Left lobe of liver (tissue), 2 donors: ENCODE data around the gene SMCO2. TPM values are rescaled to one million over a fixed set of nuclear protein-coding genes. Genes with fewer than 3 reads are reported as not detected.

ENCODE experiments used
- ATAC-seq: fragments of 200-7000 bp; cut with Tn5 transposase; one replicate; pipeline ENCODE4 v1.9.1; 2020; ENCODE audit warnings: mild to moderate bottlenecking, moderate library complexity
- DNase-seq: peaks from one replicate; pipeline ENCODE4 v3.0.0-alpha.2; 2020; ENCODE audit warnings: low spot score
- total RNA-seq: library from RNA; stranded (reverse); gene quantifications from one replicate; pipeline ENCODE4 v1.2.1, GENCODE V29; 2021
- donor health status: DM: no; HTN: no; CAD: no; lungs with moderate emphysema.
- donor health status: DM: no; HTN: yes; CAD: no.

SMCO2 gene
- total RNA-seq, 1 donor from 2014 or later: not detected

DNA sequence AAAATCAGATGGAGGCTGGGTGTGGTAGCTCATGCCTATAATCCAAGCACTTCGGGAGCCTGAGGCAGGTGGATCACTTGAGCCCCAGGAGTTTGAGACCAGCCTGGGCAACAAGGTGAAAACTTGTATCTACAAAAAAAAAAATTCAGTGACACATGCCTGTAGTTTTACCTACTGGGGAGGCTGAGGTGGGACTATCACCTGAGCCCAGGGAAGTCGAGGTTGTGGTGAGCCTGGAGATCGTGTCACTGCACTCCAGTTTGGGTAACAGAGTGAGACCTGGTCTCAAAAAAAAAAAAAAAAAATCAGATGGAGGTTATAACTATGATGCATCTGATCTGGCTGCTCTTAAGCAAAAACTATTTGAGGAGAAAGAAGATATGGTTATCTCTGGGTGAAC is 50.9 kb downstream of the SMCO2 start:
- DNase-seq: no peak
- no peak for ATAC-seq

DNA sequence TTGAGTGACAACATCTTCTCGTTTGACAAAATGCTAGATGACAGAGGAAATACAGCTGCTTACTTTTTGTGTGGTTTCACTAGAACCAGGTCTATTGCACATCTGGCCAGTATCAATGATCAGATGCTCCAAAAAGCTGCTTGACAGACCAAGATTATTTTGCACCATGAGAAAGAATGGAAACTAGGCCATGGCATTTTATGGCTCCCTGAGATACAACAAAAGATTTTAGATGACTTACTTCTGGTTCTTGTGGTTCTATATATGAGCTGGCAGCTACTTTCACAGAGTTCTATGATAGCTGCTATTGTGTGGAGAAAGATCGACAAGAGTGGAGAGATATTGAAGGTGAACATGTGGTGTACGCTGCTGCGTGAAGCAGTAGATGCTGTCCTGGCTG is 51.6 kb downstream of the SMCO2 start:
- no peak for ATAC-seq
- no peak for DNase-seq

DNA sequence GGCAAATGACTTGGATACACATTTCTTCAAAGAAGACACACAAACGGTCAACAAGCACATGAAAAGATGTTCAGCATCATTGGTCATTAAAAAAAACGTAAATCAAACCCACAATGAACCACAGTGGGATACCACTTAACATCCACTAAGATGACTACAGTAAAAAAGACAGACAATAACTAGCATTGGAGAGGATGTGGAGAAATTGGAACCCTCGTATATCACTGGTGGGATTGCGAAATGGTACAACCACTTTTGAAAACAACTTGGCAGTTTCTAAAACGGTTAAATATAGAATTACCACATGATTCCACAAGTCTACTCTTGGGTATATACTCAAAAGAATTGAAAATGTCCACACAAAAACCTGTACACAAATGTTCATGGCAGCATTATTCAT is 52.2 kb downstream of the SMCO2 start:
- DNase-seq (no peak), ATAC-seq (no peak)

DNA sequence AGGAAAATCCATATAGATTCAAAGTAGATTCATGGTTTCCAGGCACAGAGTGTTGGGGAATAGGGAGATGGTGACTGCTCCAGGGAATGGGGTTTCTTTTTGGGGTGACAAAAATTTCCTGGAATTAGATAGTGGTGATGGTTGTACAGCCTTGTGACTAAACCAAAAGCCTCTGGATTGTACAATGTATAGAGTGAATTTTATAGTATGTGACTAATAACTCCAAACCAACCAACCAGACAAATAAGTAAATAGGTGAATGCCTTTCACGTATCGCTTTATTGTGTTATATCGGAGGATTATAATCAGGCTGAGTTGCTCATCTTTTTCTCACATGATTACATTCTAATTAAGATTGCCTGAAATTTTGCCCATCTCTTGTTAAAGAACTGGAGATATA is 52.8 kb downstream of the SMCO2 start:
- ATAC-seq: no peak
- no peak for DNase-seq

DNA sequence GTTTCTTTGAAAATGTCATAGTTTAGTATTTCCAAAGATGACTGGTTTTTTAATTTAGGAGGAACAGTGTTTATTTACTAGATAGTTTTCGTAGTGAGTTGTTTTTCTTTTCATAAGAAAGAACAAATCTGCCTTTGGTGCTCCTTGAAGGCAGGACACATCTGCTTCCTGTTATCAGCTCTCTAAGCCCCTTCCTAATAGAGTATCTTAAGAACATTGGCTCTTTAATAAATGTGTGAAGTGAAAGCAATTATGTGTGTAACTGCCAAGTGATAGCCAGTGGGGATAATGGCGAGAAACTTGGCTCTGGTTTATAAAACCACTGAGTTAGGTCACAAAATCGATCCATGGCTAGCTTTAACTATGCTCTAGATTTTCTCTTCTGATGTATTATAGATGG is 54.0 kb downstream of the SMCO2 start:
- DNase-seq: no peak
- no peak for ATAC-seq

DNA sequence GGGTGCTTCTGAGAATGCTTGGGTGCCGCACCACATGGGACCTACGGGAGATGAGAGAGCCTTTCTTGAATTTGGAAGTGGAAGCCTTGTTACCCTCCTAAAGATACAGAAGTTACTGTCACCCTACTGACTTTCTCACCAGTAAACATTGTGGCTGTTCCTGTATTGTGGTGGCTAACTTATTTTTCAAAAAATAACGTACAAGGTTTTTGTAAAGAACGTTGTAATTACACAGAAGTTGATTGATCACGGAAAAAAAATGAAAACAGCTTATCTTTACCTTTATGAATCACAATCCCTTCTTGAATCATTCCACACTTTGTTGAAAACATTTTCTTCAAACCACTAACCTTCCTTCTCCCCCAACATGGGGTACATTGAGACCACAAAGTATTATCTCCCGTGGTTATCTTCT is 55.5 kb downstream of the SMCO2 start:
- ATAC-seq (no peak), DNase-seq (no peak)

DNA sequence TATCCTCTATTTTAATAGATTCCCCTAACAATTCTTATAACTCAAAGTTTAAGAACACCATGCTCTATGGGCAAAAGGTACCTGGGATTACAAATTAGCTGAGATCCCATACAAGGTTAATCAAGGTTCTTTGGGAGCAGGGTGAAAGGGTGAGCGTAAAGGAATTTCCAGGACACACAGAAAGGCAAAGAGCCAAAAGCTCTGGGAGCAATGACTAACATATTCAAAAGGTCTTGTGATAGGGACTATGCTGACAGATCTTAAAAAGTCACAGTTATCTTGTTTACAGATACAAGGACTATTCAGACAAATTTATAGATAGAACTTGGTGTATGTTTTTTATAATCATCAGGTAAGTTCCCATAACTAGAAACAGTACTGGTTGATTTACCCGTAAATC is 58.0 kb downstream of the SMCO2 start:
- ATAC-seq (no peak), DNase-seq (no peak)

DNA sequence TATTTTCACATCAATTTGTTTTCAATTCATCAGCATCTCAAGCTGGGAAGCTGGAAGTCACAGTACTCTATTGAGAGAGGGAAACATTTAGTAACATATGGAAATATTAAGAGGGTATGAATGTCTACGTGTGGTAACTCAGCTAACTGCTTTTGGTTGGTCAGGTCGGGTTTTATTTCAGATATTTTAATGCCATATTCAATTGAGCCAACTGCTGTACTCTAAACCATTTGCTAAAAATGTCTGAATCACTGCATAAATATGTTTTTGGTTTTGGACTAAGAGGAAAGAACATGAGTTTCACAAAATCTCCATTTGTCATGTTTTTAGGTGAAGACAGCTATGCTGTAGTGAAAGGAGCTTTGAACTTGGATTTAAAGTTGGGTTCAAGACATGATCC is 58.6 kb downstream of the SMCO2 start:
- no peak for ATAC-seq
- DNase-seq: no peak

DNA sequence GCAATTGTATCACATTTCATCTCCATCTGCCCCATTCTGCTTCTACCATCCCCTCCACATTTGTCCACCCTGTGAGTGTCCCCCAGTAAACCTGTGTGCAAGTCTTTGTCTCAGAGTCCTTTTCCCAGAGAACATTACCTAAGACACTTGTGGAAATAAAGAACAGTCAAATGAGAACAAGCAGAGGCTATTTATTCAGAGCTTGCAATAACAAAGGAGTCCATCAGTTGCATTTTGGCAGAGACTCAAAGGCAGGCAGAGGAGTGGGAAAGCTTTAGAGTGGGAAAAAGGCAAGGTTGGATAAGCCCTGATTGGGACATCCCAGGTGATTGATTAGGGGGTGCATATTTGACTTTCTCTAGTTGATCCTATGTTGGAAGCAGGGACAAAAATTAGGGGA is 59.2 kb downstream of the SMCO2 start:
- ATAC-seq: no peak

DNA sequence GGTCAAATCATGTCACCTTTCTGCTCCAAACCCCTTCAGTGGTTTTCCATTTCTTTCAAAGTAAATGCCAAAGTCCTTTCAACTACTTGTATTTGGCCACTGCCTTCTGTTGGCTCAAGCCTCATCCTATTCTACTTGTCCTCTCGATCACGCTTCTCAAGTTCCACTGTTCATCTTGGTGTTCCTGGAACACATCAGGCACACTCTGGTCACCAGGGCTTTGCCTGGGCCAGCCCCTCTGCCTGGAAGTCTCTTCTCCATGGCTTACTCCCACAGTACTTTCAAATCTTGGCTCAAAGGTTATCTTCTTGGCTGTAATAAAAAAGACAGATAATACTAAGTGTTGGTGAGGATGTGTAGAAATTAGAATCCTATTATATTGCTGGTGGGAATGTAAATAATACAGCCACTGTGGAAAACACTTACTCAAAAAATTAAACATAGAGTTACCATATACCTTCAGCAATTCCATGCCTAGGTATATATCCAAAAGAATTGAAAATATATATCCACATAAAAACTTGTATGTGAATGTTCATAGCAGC is 60.2 kb downstream of the SMCO2 start:
- ATAC-seq: no peak
- no peak for DNase-seq

More for the DNA sequence above, 59.2 kb downstream of the SMCO2 start:
- DNase-seq: no peak

DNA sequence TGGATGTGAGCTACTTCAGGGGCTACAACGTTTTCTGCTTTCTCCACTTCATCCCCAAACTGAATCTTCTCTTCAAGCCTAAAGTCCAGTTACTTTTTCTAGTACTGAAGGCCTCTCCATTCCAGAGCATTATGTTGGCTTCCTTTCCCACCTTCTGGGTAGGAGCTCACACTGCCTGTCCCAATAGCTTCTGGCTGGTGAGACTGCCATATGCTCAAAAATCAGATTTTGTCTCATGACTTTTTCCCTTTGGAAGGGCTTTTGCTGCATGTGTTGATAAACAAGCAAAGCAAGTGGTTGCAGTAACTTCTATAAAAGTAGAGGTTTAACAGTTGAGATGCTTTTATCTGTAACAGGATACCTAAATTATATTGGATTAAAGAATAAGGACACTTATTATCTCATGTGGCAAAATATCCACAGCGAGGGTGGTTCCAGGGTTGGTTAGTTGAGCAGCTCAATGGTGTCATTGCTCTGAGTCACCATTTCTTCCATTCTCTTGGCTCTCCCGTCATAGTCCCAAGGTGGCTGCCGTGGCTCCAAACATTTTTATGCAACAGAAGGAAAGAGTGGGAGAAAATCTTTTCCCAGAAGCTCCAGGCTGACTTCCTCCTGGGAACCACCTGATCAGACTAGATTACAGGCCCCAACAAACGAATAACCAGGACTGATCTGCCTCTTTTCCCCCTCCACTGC is 62.3 kb downstream of the SMCO2 start:
- DNase-seq (no peak), ATAC-seq (no peak)

DNA sequence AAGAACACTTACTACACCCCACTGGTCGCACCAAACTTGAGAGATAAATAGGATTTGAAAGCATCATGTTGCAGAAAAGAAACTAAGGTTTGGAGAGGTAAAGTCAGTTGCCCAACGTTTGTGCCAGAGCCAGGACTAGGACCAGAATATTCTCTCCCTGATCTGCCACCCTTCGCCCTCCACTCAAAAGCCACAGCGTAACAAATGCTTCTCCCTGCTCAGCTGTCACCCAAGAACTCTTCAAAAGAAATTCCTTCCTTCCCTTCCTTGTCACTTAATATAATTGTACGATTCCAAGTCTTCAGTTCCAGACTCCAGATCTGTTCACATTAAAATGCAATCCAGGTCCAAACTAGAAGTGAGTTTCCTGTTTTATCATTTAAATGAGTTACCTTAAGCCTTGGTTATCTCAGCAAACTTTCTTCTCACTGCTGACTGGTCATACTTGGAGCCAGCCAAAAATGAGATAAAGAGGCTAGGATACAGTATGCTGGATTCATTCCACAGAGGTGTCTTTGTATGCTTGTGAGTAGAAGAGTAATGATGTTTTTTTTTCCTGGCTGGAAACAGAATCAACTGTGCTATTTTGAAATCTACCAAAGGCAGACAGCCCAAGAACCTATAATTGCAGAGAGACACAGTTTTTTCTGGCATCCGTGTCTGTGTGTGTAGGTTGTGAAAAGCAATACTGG is 64.6 kb downstream of the SMCO2 start:
- no peak for DNase-seq
- no peak for ATAC-seq

DNA sequence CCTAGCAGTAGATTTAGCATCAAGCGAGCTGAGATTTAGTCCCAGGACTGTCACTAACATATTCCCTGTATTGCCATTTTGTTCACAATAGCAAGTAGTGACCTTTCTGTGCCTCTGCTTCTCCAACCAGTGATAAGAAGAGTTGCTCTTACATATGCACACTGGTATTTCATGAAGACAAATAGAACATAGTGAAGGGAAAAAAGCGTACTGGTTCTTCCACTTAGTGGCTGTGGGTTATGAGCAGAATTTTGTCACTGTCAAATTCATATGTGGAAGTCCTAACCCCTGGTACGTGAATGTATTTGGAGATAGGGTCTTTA is 65.1 kb downstream of the SMCO2 start:
- DNase-seq (no peak), ATAC-seq (no peak)

DNA sequence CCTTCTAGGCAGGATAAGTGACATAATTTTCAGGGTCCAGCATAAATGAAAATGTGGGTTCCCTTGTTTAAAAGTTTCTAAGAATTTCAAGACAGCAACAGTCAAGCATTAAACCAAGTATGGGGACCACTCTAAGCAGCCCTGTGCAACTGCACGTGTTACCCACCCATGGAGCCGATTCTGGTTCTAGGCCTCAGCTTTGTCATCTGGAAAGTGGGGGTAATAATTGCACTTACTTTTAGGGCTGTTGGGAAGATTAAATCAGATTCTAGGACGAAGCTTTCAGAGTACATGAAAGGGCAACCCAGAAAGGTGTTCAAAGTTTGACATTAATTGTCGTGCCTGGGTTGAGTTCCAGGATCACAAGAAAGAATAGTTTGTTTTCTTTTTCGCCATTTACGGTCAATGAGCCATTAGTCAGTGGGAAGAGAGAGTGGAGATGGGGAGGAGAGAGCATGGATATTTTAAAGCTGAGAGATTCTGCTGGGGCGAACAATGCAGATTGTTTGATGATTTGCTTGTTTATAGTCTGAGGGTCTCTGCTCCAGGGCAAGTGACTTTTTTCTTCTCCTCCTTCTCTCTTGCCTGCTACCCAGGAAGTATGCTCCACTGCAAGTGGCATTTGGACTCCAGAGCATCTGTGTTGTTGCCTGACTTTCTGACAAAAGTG is 66.8 kb downstream of the SMCO2 start:
- ATAC-seq (no peak), DNase-seq (no peak)

DNA sequence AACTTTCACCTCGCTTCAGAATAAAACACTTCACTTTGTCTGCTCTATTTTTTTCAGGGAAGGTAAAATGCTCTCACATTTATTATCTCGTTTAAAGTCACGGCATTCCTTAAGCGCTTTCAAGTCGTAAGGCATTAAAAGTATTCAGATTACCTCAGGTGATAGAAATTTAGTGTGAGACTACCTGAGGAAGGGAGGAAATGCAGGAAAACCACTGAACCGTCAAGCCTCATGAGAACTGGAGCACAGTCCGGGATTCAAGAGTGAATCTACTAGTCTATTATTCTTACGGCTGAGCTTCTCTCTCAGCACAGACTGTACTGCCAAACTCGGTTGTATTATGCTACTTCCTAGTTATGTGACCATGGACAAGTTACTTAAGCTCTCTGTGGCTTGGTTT is 69.1 kb downstream of the SMCO2 start:
- ATAC-seq: no peak
- DNase-seq: no peak

DNA sequence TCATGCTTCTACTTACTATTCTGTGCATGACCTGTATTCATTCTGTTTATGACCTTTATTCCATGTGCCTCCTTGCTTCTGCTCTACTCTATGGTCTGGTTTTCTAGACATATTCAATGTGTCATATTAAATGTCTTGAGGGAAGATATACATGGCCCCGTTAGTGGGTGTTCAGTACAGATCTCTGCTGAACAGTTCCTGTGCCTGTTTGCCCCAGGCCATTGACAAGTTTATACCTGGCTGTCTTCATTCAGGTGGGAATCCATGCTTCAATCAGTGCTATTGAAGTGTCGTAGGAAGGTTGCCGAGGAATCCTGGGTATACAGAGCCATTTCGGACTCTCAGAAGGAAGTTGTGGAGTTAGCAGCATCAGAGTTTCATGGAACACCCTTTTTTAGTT is 70.1 kb downstream of the SMCO2 start:
- ATAC-seq (no peak), DNase-seq (no peak)

DNA sequence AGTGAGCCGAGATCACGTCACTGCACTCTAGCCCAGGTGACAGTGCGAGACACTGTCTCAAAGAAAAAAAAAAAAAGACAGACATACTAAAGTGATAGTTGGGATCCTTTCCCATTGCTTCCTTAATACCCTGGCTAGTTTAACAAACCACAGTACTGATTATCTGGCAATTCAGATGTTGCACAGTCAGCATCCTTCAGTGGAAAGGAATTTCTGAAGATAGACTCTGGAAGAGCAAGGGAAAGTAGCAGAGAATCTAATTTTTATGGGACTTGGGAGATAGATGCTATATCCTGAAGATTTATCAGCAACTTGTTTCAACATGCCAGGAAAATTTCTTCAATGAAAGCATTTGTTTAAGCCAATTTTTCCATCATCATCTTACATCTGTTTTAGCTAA is 71.0 kb downstream of the SMCO2 start:
- no peak for ATAC-seq
- DNase-seq: no peak

DNA sequence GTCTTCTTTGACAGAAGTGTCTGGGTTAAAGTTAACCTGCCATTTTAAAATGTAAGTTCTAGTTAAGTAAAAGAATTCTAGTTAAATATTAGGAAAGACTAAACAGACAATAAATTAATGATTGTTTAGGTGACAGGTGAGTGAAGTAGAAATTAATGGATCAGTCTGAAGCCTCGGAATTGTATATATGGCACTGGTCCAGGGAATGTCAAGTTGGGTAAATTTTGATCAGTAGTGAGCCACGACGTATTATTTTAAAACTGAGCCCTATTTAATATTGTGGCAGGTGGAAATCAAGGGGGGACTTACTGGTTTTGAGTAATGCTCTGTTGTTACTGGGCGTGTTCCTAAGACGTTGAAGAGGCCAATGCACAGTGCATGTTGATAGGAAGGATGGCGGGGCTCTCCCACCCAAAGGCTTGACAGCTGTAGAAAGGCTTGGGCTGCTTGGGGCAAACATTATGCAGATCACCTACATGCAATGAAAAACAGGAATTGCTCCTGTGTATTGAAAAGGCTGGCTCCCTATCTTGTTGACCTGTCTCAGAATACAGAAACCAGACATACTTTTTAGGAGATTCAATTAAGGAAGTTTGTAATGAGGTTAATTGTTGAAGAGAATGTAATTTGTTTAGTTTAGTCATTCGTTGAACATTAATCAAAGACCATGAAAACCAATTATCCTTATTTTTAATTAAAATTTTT is 71.6 kb downstream of the SMCO2 start:
- ATAC-seq: no peak
- no peak for DNase-seq

DNA sequence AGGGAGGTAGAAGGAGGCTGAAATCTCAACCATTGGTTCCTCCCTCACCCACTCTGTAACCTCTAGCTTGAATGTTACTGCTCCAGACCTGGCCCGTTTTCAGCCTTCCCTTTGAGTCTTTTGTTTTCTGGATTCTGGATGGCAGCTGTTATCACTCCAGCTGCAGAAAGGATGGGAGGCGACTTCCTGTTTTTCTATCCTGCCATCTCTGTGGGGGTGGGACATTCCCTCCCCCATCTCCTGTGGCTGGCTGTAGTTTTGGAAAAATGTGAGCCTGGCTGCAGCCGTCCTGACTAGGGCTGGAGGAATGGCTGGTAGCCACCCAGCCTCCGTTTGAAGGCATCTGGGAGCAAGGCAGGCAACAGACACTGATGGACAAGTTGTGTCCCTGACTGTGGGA is 74.5 kb downstream of the SMCO2 start:
- ATAC-seq: no peak
- DNase-seq: no peak

DNA sequence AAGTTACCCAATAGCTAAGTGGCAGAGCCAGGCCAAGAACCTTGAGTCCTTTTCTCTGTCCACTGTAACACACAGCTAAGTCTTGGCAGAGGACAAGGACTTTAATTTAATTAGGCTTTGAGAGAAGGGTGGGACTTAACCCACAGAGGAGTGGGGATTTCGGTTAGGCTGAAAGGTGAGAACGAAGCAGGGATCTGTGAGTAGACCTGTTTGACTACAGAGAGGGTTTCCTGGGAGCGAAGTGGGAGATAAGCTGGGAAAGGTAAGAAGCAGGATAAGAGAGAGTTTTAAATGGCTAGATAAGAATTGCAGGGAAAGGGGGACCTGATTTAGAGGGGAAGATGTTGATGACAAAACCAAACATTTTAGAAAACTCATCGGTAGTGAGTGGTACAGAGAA is 75.4 kb downstream of the SMCO2 start:
- ATAC-seq (no peak), DNase-seq (no peak)

DNA sequence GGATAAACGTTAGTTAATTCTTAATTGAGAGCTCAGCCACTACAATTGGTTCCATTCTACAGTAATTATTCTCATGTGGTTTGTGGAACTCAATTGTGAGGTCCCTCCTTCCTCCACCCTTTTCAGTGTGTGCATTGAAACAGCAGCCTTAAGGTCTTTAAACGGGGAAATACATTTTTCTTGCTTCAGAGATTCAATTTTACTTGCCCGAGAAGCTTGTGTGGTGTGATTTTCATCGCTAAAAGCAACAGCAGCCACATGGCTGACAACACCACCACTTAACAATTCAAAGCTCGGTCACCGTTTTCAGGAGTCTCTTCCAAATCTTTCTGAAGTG is 76.7 kb downstream of the SMCO2 start:
- ATAC-seq (no peak), DNase-seq (no peak)
